BJ (cell line): ENCODE measurements around the gene TNPO1. TPM values are rescaled to one million over a fixed set of nuclear protein-coding genes. Genes with fewer than 3 reads are reported as not detected.

Experiments used
- CTCF ChIA-PET: fragments of 350-600 bp; formaldehyde crosslinking; extraction: SDS; loops from one replicate; lab custom pipeline; 2021; ENCODE audit warnings: antibody characterized with exemption, inconsistent platforms; lab: Yijun Ruan, JAX
- POLR2A ChIA-PET: fragments of 300-600 bp; sonication (Branson Sonifier 250); formaldehyde crosslinking; extraction: SDS; loops from one replicate; lab custom pipeline; 2021; ENCODE audit warnings: antibody characterized with exemption; lab: Charles Lee
- DNase-seq: peaks from one replicate; pipeline ENCODE4 v3.0.0-alpha.2; 2011; ENCODE audit warnings: low read depth
- H3K27me3 ChIP-seq: 2 replicates; pipeline ENCODE4 v1.6.0; 2011; ENCODE audit warnings: low read length; ENCODE audit not compliant: control insufficient read depth, insufficient read depth
- H3K36me3 ChIP-seq: 2 replicates; pipeline ENCODE4 v1.5.1; 2011; ENCODE audit warnings: low read length; ENCODE audit not compliant: control insufficient read depth, insufficient read depth
- H3K4me3 ChIP-seq: 2 replicates; pipeline ENCODE4 v1.5.1; 2011; ENCODE audit warnings: low read depth, mild to moderate bottlenecking, control low read depth, low read length
- CTCF ChIP-seq: IDR thresholded peaks from 2 replicates; pipeline ENCODE4 v1.5.1; 2011; ENCODE audit warnings: low read depth, mild to moderate bottlenecking, control low read depth, inconsistent platforms, low read length, moderate library complexity; ENCODE audit not compliant: insufficient read depth
- polyA plus RNA-seq: library from polyadenylated mRNA; depleted of rRNA; stranded (reverse); fragments of >200 nt; gene quantifications from 2 replicates; pipeline ENCODE4 v1.2.3, GENCODE V29; 2011

Gene TNPO1
- polyA plus RNA-seq, 1 experiment: 49.6 TPM

GRCh38 chr5:72878854-72879253 is 62.4 kb downstream of the TNPO1 start:
- Histone ChIP-seq H3K4me3 (no peak overlapping the region), H3K36me3 (peaks cover 10% of the 10 kb centered on the region), H3K27me3 (no peaks in the 10 kb centered on the region)
- ChIA-PET POLR2A (no interaction called here), CTCF (no interaction called here)
- DNase-seq: no peak
- no peak for TF ChIP-seq CTCF

GRCh38 chr5:72882989-72883388 is 66.5 kb downstream of the TNPO1 start:
- Histone ChIP-seq H3K4me3 (no peak overlapping the region), H3K27me3 (no peaks in the 10 kb centered on the region), H3K36me3 (peaks cover 16% of the 10 kb centered on the region)
- ChIA-PET POLR2A (no interaction called here), CTCF (interaction anchor here (0.6 kb wide), 1 partner anchor 15 kb away, joined by 3 read pairs; no protein-coding TSS in a partner anchor)
- DNase-seq: no peak
- TF ChIP-seq CTCF: no peak

- H3K36me3 ChIP-seq: peaks cover 16% of the 10 kb centered on the region
- no peak for DNase-seq
- TF ChIP-seq CTCF: no peak
- no peak overlapping the region for H3K4me3 ChIP-seq
- CTCF ChIA-PET: interaction anchor here (0.6 to 0.9 kb wide), 2 partner anchors 9 to 14 kb away, joined by 3 to 9 read pairs; no protein-coding TSS in a partner anchor
- no peaks in the 10 kb centered on the region for H3K27me3 ChIP-seq
- POLR2A ChIA-PET: no interaction called here
Measured at GRCh38 chr5:72883850-72884249, 67.4 kb downstream of the TNPO1 start.

DNA sequence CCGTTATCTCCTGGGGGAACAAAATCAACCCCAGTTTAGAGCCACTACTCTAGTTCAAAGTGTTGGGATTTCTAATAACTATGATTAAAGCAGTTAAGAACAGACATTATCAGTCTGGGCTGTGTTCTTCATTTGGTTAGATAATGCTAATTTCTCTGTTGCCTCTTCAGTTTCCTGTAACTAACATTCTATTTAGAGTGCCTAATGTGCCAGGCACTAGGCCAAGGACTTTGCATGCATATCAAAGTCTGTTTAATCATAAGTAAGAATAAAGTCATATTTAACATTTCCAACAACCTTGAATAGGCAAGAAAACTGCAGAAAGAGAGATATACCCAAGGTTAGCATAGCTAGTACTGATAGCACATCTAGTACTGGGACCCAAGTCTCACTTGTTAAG is 68.4 kb downstream of the TNPO1 start:
- no peak for DNase-seq
- no peak for TF ChIP-seq CTCF
- Histone ChIP-seq H3K4me3 (no peak overlapping the region), H3K36me3 (peaks cover 14% of the 10 kb centered on the region), H3K27me3 (no peaks in the 10 kb centered on the region)
- ChIA-PET POLR2A (no interaction called here), CTCF (no interaction called here)

- POLR2A ChIA-PET: no interaction called here
- Histone ChIP-seq H3K4me3 (no peak overlapping the region), H3K27me3 (no peaks in the 10 kb centered on the region), H3K36me3 (peaks cover 14% of the 10 kb centered on the region)
- DNase-seq: no peak
- CTCF ChIA-PET: no interaction called here
- no peak for TF ChIP-seq CTCF
Measured at GRCh38 chr5:72885824-72886223, 69.4 kb downstream of the TNPO1 start.
